SKM-1 (cell line): ENCODE results near the gene UBC.
"Not testable (repeated sequence)": the region's sequence is repeated elsewhere in the genome, so short reads cannot be mapped to it uniquely, and the experiment has no call there.

Experiments used
- DNase-seq: peaks from one replicate; lab custom pipeline; 2025; ENCODE audit not compliant: unreplicated experiment; lab: John Stamatoyannopoulos, UW

Gene UBC

DNA sequence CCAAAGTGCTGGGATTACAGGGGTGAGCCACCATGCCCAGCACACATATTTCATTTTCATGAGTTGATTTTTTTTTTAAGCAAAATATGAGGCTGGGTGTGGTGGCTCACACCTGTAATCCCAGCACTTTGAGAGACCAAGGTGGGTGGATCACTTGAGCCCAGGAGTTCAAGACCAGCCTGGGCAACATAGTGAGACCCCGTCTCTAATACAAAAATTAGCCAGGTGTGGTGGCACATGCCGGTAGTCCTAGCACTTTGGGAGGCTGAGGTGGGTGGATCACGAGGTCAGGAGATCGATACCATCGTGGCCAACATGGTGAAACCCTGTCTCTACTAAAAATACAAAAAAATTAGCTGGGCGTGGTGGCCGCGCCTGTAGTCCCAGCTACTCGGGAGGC is 17.1 kb upstream of the UBC start:
- not testable (repeated sequence) for DNase-seq

DNA sequence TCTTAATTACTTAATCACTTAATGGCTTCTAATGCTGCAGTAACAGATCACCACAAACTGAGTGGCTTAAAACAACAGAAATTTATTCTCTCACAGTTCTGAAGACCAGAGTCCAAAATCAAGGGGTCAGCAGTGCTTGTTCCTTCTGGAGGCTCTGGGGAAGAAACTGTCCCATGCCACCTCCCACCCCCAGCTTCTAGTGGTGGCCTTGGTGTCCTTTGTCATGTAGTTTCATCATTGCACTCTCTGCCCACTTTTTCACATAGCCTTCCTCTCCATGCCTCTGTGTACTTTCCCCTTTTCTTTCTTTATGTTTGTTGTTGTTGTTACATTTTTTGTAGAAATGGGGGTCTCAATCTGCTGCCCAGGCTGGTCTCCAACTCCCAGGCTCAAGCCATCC is 16.1 kb upstream of the UBC start:
- DNase-seq = no peak

DNA sequence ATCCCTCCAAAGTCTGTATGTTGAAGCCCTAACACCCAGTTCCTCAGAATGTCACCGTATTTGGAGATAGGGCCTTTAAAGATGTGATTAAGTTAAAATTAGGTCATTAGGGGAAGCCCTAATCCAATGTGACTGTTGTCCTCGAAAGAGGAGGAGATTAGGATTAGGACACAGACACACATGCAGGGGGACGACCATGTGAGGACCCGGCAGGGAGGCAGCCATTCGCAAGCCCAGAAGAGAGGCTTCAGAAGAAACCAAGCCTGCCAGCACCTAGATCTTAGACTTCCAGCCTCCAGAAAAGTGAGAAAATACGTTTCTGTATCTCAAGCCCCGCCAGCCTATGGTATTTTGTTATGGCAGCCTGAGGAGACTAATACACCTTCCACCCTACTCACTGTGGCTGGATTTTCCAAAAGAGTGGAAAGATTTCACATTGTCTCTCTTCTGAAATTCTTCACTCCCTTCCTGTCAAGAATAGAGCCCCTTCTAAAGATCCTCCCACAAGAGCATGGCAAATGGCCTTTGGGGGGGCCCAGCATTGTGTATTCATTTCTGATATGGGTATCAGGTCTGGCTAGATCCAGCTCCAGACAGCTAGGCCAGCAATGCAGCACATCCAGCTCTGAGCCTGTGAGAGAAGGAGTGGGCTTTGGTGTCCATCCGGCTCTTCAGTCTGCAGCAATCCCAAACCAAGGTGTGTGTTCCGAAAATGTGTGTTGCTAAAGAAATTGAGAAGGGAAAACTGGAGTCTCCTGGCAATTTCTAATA is 15.4 kb upstream of the UBC start:
- DNase-seq = no peak

DNA sequence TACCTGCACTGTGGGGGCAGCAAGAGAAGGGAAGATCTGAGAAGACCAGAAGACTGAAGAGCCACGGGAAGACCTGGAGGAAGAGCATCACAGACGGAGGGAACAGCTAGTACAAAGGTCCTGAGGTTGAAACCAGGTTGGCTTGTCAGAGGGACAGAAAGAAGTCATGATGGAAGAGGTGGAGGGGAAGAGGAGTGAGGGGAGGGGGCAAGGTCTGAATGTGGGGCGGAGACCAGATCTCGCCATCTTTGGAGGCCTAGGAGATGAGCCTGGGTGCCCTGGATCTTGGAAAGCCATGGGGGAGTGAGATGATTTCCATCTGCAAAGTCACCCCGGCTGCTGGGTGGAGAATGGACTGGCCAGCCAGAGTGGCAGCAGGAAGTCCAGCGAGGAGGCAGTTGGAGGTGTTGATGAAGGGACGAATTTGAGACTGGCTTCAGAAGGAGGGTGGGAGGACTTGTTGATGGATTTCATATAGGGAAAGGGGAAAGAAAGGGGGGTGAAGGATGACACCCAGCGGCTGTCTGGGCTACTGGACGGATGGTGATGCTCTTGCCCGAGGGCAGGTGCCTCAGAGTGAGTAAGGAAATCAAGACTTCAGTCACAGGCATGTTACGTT is 14.6 kb upstream of the UBC start:
- no peak for DNase-seq

DNA sequence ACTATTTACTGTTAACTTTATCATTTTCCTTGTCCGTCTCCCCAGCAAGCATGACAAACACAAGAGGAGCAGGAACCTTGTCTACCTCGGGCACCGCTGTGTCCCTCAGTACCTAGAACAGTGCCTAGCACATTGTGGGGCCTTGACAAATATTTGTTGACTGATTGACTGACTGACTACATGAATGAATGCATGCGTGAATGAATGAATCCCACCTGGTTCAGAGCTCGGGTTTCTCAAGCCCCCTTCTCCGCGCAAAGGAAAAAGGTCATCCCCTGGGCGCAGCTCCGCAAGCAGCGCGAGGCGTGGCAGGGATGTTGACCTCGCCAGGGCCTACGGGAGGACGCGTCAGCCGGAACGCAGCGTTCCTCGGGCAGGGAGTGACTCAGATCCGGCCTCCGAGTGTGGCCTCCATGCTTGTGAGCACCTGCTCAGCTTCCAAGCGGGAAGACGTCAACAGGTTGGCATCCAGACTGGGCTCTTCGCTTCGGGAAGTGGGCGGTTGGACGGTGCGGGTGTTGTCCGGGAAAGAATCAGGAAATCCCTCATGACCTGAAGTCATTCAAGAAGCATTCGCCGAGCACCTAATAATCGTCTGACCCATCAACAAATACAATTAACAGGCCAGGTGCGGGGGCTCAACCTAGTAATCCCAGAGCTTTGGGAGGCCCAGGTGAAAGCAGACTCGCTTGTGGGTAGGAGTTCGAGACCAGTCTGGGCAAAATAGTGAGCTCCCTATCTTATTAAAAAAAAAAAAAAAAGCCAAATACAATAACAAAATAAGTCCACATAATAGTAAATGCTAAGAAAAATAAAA is 13.9 kb upstream of the UBC start:
- DNase-seq = no peak

DNA sequence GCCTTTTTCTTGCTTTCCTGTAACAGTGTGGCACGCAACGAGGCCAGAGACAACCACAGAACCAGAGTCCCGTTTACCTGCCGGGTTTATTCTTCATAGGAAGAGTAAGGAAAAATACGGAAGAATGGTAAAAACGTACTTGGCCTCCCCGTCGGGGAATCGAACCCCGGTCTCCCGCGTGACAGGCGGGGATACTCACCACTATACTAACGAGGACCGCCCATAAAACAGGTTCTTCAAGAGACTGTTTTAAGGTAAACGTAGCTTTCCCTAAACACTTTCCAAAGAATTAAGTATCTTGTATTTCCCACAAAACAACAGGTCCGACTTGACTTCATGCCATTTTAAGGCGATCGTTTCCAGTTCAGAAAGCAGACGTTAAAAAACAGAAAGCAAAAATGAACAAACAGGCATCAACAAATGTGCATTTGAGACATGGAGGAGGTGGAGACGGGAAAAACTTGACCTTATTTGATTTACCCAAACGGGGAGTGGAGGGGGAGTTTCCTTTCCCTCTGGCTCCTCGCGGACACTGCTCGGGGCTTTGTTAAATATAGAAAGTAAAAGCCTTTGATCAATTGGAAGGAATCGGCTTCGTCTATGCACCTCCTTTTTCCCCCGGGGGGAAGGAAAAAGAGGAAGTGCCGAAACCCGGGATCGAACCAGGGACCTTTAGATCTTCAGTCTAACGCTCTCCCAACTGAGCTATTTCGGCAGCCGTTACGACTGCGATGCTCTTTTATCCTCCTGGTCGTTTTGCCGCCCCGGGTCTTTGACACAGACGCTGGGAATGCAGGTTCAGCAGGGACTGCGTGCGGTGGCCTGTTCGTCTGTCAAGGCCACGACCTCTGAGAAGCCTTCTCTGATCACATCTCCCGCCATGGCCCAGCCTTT is 13.0 kb upstream of the UBC start:
- no peak for DNase-seq

DNA sequence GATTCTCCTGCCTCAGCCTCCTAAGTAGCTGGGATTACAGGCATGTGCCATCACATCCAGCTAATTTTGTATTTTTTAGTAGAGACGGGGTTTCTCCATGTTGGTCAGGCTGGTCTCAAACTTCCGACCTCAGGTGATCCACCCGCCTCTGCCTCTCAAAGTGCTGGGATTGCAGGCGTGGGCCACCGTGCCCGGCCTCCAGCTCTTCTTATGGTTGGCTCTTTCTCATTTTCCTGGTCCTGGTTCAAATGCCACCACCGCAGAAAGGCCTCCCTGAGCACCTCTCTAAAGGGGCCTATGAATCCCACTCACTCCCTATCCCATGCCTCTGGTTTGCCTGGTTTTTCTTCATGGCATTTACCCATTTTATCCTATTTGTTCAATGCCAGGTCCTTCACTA is 11.3 kb upstream of the UBC start:
- not testable (repeated sequence) for DNase-seq

DNA sequence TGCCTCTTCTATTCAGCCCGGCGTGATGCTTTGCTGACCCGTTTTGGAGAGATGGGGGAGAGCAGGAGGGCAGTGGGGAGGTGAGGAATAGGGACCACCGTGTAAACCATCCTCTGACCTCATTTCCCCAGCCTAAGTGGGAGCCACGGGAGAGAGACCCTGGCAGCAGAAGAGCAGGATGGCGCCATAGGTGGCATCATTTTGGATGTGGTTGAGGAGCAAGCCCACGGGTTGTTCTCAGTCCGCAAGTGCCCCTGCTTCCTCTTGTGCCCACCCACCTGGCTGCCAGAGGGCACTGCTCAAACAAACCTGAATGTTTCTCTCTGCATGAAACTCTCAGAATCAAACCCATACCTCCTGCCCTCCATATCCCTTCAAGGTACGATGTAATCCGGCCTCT is 10.7 kb upstream of the UBC start:
- DNase-seq = no peak

DNA sequence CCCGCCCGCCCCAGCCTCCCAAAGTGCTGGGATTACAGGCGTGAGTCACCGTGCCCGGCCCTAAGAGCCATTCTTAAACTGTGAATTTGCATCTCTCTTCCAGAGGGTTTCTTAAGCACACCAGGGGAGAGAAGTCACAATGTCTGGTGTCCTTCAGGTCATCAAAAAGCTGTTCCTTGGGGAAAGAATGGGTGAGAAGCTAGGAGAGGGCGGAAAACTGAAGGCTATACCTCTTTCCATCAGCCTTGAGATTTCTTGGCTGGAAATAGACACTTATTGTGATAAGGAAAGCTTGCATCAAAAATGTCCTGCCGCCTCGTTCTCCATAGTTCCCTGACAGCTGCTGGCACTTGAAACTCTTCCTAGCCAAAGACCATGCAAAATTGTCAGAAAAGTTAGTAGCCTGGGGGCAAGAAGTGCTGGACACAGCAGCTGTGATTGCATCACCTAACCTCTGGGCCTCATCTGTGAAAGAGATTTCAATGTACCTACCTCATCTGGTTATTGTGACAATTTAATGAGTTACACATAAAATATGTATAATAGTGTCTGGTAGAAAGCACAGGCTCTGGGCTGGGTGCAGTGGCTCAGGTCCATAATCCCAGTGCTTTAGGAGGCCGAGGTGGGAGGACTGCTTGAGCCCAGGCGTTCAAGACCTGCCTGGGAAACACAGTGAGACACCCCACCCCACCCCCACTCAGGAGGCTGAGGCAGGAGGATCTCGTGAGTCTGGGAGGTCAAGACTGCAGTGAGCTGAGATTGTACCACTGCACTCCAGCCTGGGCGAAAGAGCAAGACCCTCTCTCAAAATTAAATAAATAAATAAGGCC is 9.7 kb upstream of the UBC start:
- DNase-seq = no peak

DNA sequence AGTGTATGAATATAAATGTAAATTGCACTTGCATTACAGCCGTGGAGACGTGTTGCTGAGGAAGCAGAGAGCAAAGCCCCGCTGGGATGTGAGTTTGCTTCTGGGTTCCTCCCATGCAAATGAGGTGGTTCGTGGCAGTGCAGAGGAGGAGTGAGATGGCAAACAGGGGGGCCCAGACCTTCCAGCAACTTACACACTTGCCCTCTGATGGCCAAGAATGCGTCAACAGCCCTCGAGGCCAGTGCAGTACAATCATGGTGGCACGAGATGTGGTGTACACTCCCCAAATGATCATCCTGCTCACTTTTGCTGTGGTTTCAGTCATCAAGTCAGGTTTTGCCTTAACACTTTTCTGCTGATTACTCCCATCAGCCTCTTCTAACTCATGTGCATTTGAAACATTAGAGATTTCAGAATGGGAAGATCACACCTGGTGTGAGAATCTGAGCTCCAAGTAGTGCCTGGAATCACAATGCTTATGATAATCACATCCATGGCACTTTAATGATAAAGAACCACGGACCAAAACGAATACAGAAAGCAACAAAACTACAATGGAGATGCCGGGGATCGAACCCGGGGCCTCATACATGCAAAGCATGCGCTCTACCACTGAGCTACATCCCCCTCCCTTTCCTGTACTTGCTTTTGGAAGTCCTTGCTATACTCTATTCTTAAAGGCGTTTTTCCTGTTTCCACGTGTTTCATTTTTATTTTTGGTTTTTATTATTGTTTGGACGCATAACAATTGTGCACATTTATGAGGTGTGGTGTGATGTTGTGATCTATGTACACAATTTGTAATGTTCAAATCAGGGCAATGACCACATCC is 7.0 kb upstream of the UBC start:
- DNase-seq = no peak

DNA sequence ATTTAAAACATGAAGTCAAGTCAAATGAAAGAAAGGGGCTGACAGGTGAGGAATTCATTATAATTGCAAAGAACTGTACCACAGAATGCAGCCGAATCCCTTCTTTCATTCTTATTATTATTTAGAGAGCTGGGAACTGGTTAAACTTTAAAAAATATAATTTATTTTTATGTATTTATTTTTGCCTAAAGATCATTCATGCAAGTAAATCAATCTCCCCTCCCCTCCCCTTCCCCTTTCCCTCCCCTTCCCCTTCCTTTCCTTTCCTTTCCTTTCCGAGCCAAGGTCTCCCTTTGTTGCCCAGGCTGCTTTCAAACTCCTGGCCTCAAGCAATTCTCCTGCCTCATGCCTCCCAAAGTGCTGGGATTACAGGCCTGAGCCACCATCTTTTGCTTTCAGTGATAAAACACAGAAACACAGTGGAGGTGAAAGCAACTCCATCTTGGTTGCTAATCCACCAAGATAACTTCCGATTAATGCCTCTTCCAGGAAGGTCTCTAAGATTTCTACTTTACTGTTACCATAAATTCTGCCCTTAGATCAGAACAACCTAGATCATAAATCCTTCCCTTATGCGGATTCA is 6.0 kb upstream of the UBC start:
- no peak for DNase-seq

DNA sequence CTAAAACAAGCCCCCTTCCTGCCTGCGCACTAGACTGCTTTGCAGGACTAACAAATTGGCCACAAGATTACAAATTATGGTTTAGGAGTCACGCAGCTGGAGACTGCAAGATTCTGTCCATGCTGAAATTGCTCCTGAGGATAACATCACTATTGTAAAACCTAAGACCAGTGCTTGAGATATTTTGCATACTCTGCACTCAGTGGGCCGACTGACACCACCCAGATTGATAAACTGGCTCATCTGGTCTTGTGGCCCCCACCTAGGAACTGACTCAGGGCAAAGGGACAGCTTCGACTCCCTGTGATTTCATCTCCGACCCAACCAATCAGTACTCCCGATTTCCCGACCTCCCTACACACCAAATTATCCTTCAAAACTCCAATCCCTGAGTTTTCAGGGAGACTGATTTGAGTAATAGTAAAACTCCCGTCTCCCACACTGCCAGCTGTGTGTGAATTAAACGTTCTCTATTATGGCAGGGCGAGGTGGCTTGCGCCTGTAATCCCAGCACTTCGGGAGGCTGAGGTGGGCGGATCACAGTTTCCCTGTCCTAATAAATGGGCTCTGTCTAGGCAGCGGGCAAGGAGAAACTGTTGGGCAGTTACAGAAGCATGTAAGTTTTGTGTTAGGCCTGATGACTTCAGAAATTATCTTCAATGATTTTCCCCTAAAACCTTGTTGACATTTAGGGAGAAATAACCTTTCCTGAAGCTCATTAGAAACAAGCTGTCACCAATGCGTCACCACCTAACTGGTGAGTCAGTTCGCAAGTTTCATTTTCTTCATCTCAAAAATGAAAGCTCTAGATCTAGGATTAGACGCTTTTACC is 5.3 kb upstream of the UBC start:
- no peak for DNase-seq

DNA sequence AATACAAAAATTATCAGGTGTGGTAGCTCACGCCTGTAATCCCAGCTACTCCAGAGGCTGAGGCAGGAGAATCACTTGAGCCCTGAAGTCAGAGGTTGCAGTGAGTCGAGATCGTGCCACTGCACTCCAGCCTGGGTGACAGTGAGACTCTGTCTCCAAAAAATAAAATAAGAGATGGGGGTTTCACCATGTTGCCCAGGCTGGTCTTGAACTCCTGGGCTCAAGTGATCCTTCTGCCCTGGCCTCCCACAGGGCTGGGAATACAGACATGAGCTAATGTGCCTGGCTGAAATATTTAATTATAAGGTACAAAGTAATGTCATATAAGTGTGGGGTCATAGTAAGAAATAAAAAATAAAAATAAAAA is 4.2 kb upstream of the UBC start:
- not testable (repeated sequence) for DNase-seq

DNA sequence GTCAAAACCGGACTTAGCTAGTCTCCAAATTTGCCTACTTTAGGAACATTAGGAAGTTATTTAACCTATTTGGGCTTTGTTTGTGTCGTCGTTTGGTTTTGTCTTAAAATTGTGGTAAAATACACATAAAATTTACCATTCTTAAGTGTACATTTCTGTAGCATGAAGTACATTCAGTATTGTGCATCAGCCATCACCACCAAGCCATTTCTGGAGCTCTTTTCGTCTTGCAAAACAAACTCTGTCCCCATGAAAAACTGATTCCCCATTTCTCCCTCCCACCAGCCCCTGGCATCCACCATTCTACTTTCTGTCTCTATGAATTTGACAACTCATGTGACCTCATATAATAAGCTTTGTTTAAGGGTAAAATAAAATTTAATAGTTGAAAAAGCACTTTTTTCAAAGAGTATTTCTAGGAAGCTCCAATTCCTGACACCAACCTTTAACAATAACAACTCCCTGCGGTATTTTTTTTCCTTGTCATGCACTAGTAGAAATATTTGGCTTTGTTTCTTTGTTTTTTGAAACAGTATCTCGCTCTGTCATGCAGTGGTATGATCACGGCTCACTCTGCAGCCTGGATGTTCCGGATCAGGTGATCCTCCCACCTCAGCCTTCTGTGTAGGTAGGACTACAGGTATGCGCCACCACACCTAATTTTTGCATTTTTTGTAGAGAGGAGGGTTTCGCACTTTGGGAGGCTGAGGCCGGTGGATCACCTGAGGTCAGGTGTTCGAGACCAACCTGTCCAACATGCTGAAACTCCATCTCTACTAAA is 3.6 kb upstream of the UBC start:
- no peak for DNase-seq

DNA sequence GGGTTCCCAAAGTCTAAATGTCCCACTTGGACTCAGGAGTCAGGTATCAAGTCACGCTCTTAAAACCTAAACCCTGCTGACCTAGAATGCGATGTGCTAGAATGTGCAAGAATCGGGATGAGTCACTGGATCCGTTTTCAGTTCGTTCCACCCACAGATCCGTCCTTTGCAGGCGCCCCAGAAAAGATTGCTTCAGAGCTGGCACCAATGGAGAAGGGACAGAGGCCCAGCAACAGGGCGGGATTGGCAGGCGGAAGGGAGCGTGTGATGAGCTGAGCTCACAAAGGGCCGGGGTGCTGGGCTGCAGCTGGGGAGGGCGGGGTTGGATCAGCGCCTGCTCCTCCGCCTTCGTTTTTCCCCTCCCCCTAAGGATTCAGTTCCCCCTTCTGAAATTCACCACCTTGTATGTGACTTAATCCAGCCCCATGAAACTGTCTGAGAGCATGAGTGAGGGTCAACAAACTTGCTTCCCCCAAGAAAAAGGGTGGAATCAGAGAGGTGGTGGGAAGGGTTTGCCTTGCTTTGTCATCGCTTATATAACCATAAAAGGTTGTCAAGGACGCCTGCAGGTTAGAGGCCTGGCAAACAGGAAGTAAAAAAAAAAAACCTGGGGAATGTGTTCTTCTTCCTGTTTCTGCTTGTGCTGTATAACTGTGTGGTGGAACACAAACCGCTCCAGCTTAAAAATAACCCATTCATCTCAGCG is 2.8 kb upstream of the UBC start:
- DNase-seq = no peak

DNA sequence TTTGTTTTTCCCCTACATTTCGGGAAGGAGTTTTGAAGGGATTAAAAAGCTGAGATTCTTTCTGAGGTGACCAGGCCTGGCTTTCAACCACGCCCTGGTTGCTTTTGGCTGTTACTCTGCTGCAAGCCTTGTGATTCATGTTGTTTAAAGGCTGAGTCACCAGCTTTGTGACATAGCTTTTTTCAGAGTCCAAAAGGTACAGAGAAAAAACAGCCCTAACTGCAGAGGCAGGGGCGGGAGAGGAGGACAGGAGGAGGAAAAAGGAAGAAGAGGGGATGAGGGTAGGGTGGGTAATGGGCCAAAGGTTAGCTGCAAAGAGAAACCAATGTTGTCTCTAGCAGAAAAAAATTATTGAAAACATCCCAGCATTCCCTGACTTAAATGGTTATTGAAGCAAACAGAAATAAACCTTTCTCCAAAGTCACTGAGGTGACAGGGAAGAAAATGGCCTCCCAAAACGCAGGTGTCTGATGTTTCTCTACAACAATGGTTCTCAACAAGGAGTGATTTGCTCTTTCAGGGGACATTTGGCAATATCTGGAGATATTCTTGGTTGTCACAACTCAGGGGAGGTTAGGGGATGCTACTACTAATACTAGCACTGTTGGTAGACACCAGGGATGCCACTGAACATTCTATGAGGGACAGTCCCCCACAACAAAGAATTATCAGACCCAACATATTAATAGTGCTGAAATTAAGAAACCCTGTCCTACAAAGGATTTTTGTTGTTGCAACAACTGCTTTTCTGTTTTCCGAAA is 2.1 kb upstream of the UBC start:
- no peak for DNase-seq
